Transverse colon (tissue), 4 donors: ENCODE data around the gene MPV17. TPM values are rescaled to one million over a fixed set of nuclear protein-coding genes. Genes with fewer than 3 reads are reported as not detected.

Experiments used
- DNase-seq: peaks from one replicate; pipeline ENCODE4 v3.0.0-alpha.2; 2019
- H3K27ac ChIP-seq, 4 donors: fragments of 200-600 bp; sonication (generic); 2 replicates each; pipeline ENCODE4 v1.5.1; 2016 to 2018; ENCODE audit warnings: inconsistent platforms in 4 of 4
- H3K27me3 ChIP-seq: fragments of 200-600 bp; sonication (generic); 2 replicates; pipeline ENCODE4 v1.5.1; 2017; ENCODE audit warnings: inconsistent platforms
- H3K36me3 ChIP-seq, 4 donors: fragments of 200-600 bp; sonication (generic); 2 replicates each; pipeline ENCODE4 v1.5.1; 2017 to 2019; ENCODE audit warnings: inconsistent platforms in 4 of 4
- H3K4me1 ChIP-seq, 4 donors: fragments of 200-600 bp; sonication (generic); 2 replicates each; pipeline ENCODE4 v1.5.1; 2017 to 2020; ENCODE audit warnings: inconsistent platforms in 4 of 4
- H3K4me3 ChIP-seq, 4 donors: fragments of 200-600 bp; sonication (generic); 1 replicate in 1 of 4; 2 replicates in 3 of 4; pipeline versions ENCODE4 v1.5.1 to v1.6.1; 2017 to 2019; ENCODE audit warnings: inconsistent platforms in 4 of 4
- H3K9me3 ChIP-seq, 2 donors: fragments of 200-600 bp; sonication (generic); 2 replicates each; pipeline ENCODE4 v1.5.1; 2017 to 2019; ENCODE audit warnings: inconsistent platforms in 2 of 2
- CTCF ChIP-seq, 5 experiments: fragments of 200-600 bp in 3 of 5; fragments of 450-650 bp in 2 of 5; sonication (generic) in 3 of 5; IDR thresholded peaks; 1 replicate in 2 of 5; 2 replicates in 3 of 5; pipeline ENCODE4 v1.5.1; 2016 to 2017; ENCODE audit warnings: antibody characterized with exemption in 5 of 5, inconsistent platforms in 3 of 5, mild to moderate bottlenecking in 2 of 5, moderate library complexity in 1 of 5
- EP300 ChIP-seq: sonication (generic); formaldehyde crosslinking; IDR thresholded peaks from one replicate; pipeline ENCODE4 v1.6.1; 2017; ENCODE audit warnings: antibody characterized with exemption, low read depth
- POLR2A ChIP-seq: fragments of 450-650 bp; IDR thresholded peaks from one replicate; pipeline ENCODE4 v1.6.1; 2016; ENCODE audit warnings: antibody characterized with exemption, mild to moderate bottlenecking, moderate library complexity
- POLR2AphosphoS5 ChIP-seq, 3 donors: sonication (generic); formaldehyde crosslinking; IDR thresholded peaks; one replicate each; pipeline ENCODE4 v1.6.1; 2016; ENCODE audit warnings: antibody characterized with exemption in 3 of 3
- WGBS, 2 donors: methylation state at CpG; one replicate each; pipeline ENCODE4 v1.1.5; 2018; ENCODE audit warnings: low coverage in 1 of 2; 5-methylcytosine and 5-hydroxymethylcytosine counted together
- in situ Hi-C, 4 donors: fragments of 200-750 bp; cut with MboI; loops; one replicate each; pipeline versions ENCODE4 v1.15.0 to v1.15.1; 2017; ENCODE audit warnings: low sequenced_read_pairs in 3 of 4, low pct_ligation_motif_present in 1 of 4, low pct_unique_long_range_greater_than_20kb in 1 of 4
- intact Hi-C: fragments of 100-400 bp; cut with DNase I; formaldehyde crosslinking; loops from one replicate; pipeline ENCODE4 v1.15.1; 2023; ENCODE audit warnings: low total_unique reads
- total RNA-seq, 4 donors: library from RNA; depleted of rRNA; stranded (reverse); fragments of >200 nt; gene quantifications; one replicate each; pipeline ENCODE4 v1.1.0, GENCODE V29; 2016

Gene MPV17
- total RNA-seq, 4 donors from 2014 or later: 34.4 to 53.8 (median 38.3) TPM

DNA sequence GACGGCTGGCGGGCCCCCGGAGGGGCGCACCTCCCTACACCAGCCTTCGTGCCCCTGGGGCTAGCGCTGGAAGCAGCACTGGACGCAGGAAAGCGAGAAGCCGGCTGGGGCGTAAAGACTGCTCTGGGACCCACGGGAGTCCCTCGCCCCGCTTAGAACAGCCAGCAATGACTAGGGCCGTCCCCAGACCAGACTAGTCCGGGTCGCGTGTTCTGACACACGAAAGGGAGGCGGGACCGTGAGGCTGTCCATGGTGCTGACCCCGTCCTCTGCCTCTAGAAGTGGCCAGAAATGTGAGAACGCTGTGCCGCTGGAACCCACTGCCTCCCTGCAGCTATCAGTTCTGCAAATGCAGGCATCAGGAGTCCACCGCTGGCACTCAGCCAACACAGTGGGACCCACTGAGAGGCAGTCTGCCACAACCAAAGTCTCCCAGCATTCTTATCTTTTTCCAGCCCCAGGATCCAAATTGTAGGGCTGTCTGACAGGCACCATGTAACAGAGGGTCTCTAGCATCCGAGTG lies 14.5 kb downstream of the MPV17 start, which contains the start of gene UCN:
Gene UCN (minus strand): TSS at position 87 of the 523 bp plus-strand sequence. CDS start 550 bp downstream, outside the sequence.
- peaks cover 0 to 22% (median 17%) of the 10 kb centered on the region in 4 donors for H3K4me1 ChIP-seq
- TF ChIP-seq EP300 (no peak), POLR2A (no peak), CTCF (IDR thresholded peaks at IDR 0.05) (no peak), POLR2AphosphoS5 (IDR thresholded peaks at IDR 0.05) (no peak)
- intact Hi-C loops (loop anchor here (5.0 kb wide), 1 partner anchor 136 kb away; no protein-coding TSS in a partner anchor), in situ Hi-C loops (no loop called here)
- peaks cover 47% of the 10 kb centered on the region for H3K27me3 ChIP-seq
- no peak within 1 kb of the TSS for H3K4me3 ChIP-seq
- WGBS, 2 donors: 40 to 74% methylated on average over 2 to 24 of the region's 25 CpGs
- H3K36me3 ChIP-seq: no peaks in the 10 kb centered on the region
- DNase-seq: no peak
- H3K9me3 ChIP-seq: no peaks in the 10 kb centered on the region
- no peak within 1 kb of the TSS for H3K27ac ChIP-seq

- H3K27ac ChIP-seq: no peak overlapping the region
- no peaks in the 10 kb centered on the region for H3K36me3 ChIP-seq
- H3K9me3 ChIP-seq: no peaks in the 10 kb centered on the region
- WGBS, 2 donors: no CpG with 5 or more reads among the region's 75 CpGs
- peaks cover 47% of the 10 kb centered on the region for H3K27me3 ChIP-seq
- in situ Hi-C loops (no loop called here), intact Hi-C loops (loop anchor here (5.0 kb wide), 1 partner anchor 135 kb away; no protein-coding TSS in a partner anchor)
- H3K4me1 ChIP-seq: peaks cover 0 to 25% (median 21%) of the 10 kb centered on the region in 4 donors
- TF ChIP-seq POLR2AphosphoS5 (IDR thresholded peaks at IDR 0.05) (no peak), POLR2A (no peak), EP300 (no peak), CTCF (IDR thresholded peaks at IDR 0.05) (no peak)
- no peak overlapping the region for H3K4me3 ChIP-seq
- DNase-seq: no peak
These were observed 15.1 kb downstream of the MPV17 start for GRCh38 chr2:27307545-27308358.

DNA sequence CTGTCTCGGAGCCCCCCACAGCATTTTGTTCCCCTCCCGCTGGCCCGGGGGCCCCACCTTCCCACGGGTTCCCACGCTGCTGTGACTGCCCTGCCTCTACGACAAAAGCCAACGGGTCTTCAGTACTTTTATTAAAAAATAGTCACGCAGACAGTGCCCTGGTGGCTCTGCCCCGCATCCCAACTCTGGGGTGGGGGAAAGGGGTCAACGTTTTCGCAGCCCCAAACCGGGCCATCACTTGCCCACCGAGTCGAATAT lies 15.7 kb downstream of the MPV17 start:
- TF ChIP-seq POLR2AphosphoS5 (IDR thresholded peaks at IDR 0.05) (no peak), CTCF (IDR thresholded peaks at IDR 0.05) (no peak), EP300 (no peak), POLR2A (no peak)
- peaks cover 0 to 25% (median 21%) of the 10 kb centered on the region in 4 donors for H3K4me1 ChIP-seq
- DNase-seq: no peak
- H3K9me3 ChIP-seq: no peaks in the 10 kb centered on the region
- intact Hi-C loops: loop anchor here (5.0 kb wide), 1 partner anchor 135 kb away; no protein-coding TSS in a partner anchor
- 25% methylated on average over 8 of the region's 14 CpGs; no CpG with 5 or more reads in 1 of the 2 donors for WGBS, 2 donors
- H3K27ac ChIP-seq: no peak overlapping the region
- H3K27me3 ChIP-seq: peaks cover 47% of the 10 kb centered on the region
- no peak overlapping the region for H3K4me3 ChIP-seq
- no peaks in the 10 kb centered on the region for H3K36me3 ChIP-seq
- in situ Hi-C loops: no loop called here

DNA sequence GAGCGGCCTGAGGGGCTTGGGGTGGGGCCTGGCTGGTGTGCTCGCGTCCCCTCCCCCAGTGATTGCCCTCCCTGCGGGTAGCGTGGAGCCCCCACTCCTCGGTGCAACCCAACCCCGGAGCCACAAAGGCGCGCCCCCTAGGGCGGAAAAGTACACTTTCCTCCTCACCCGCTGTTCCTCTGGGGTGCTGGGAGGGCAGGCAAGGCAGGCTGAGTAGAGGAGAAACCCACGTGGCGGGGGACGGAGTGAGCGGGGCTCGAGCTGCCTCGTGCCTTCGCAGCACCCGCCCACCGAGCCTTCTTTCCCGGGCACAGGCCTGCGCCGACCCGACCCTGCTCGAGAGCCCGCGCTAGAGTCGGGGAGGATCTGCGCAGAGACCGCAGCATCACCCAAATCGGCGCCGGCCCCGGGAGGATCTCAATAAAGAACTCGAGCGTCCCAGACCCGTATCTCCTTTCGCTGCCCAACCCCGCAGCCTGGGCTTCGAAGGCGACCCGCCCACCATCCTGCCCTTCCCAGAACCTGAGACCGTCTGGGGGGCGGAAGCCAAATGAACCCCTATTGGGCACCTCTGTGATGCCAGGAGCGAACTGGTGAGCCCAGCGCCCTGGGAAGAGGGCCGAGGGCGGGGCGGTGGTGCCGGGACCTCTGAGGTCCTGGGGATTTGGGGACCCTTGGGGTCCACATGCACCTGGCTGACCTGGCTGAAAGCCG lies 16.2 kb downstream of the MPV17 start:
- Histone ChIP-seq H3K36me3 (no peaks in the 10 kb centered on the region), H3K4me3 (peak overlapping the region in 2 of 4 donors; percentile 4 to 9), H3K4me1 (peaks cover 0 to 25% (median 21%) of the 10 kb centered on the region in 4 donors), H3K27me3 (peaks cover 47% of the 10 kb centered on the region), H3K27ac (no peak overlapping the region), H3K9me3 (no peaks in the 10 kb centered on the region)
- no peak for DNase-seq
- TF ChIP-seq POLR2A: no peak
- no peak for TF ChIP-seq EP300
- TF ChIP-seq CTCF (IDR thresholded peaks at IDR 0.05): no peak
- no peak for TF ChIP-seq POLR2AphosphoS5 (IDR thresholded peaks at IDR 0.05)
- intact Hi-C loops: loop anchor here (5.0 kb wide), 1 partner anchor 134 kb away; no protein-coding TSS in a partner anchor
- 8% methylated on average over 42 of the region's 51 CpGs; no CpG with 5 or more reads in 1 of the 2 donors for WGBS, 2 donors
- in situ Hi-C loops: no loop called here
